ENCODE data around the gene HOGA1.
"Not testable (repeated sequence)": the region's sequence is repeated elsewhere in the genome, so short reads cannot be mapped to it uniquely, and the experiment has no call there.

Gene HOGA1

DNA sequence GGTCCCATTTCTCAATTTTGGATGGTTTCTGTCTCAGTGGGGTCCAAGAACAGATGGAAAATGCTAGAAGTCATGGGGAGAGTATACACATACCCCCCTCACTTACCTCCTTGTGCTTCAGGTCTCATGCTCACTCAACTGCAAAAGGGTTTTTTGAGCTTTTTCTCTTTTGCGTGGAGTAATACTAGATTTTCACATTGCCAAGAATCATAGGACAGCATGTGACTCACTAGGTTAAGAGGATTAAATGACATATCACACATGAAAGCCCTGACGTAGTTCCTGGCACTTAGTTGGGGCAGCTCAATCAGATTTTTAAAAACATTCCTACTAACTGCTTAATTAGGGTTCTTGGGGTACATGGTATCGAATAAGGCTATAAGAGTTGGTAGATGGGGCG, 60.7 kb downstream of the HOGA1 start:
- peaks cover 53% of the 10 kb centered on the region for H3K79me2 ChIP-seq (ENCODE audit: low read length)
- no peaks in the 10 kb centered on the region for H3K9me3 ChIP-seq (ENCODE audit: insufficient read depth, low read length)
- no peak overlapping the region for H3K4me3 ChIP-seq (ENCODE audit: low read length)
- no peaks in the 10 kb centered on the region for H3K27me3 ChIP-seq (ENCODE audit: low read depth, low read length)
- H3K36me3 ChIP-seq (replicated peaks; ENCODE audit: low read depth, low read length), result peaks cover 17% of the 10 kb centered on the region
- TF ChIP-seq, protein P1, sequence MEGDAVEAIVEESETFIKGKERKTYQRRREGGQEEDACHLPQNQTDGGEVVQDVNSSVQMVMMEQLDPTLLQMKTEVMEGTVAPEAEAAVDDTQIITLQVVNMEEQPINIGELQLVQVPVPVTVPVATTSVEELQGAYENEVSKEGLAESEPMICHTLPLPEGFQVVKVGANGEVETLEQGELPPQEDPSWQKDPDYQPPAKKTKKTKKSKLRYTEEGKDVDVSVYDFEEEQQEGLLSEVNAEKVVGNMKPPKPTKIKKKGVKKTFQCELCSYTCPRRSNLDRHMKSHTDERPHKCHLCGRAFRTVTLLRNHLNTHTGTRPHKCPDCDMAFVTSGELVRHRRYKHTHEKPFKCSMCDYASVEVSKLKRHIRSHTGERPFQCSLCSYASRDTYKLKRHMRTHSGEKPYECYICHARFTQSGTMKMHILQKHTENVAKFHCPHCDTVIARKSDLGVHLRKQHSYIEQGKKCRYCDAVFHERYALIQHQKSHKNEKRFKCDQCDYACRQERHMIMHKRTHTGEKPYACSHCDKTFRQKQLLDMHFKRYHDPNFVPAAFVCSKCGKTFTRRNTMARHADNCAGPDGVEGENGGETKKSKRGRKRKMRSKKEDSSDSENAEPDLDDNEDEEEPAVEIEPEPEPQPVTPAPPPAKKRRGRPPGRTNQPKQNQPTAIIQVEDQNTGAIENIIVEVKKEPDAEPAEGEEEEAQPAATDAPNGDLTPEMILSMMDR (IDR thresholded peaks at IDR 0.05; ENCODE audit: low read depth, low read length), result no peak
- no peak for TF ChIP-seq EZH2phosphoT487 (IDR thresholded peaks at IDR 0.05; ENCODE audit: low read depth)
- no peak overlapping the region for H2AFZ ChIP-seq (ENCODE audit: low read depth, low read length)
- peaks cover 7% of the 10 kb centered on the region for H4K20me1 ChIP-seq (ENCODE audit: insufficient read depth, low read length)
- H3K4me2 ChIP-seq (ENCODE audit: low read length), result no peak overlapping the region
- H3K27ac ChIP-seq (ENCODE audit: low read length), result no peak overlapping the region
- H3K4me1 ChIP-seq (ENCODE audit: low read length), result peaks cover 17% of the 10 kb centered on the region
- H3K9ac ChIP-seq (ENCODE audit: low read length), result no peak overlapping the region

DNA sequence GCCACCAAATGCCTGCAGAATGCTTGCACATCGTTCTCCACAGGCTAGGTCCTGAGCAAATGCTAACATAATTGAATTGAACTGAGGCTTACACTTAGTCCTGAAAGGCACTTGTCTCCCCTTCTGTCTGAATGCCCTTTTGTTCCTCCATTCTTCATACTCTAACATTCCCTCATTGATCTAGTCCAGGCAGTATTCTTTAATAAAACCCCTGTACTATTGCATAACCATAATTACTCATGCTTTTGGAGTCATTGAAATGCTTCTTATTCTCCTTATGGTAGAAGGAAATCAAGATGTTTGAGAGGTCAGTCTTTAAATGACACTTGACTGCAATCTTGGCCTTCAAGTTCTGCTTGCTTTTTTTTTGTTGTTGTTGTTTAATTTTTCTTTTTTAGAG, 63.4 kb downstream of the HOGA1 start:
- no peaks in the 10 kb centered on the region; the same call in none of the 2 replicates for H4K20me1 ChIP-seq (ENCODE audit: insufficient read depth, low read length)
- H2AFZ ChIP-seq (ENCODE audit: low read depth, low read length), result no peak overlapping the region
- H3K4me3 ChIP-seq (ENCODE audit: low read length), result no peak overlapping the region
- H3K79me2 ChIP-seq (ENCODE audit: low read length), result peaks cover 38% of the 10 kb centered on the region
- no peaks in the 10 kb centered on the region for H3K9me3 ChIP-seq (ENCODE audit: insufficient read depth, low read length)
- no peak for TF ChIP-seq EZH2phosphoT487 (IDR thresholded peaks at IDR 0.05; ENCODE audit: low read depth)
- TF ChIP-seq, protein P1 (IDR thresholded peaks at IDR 0.05; ENCODE audit: low read depth, low read length), result no peak
- no peak overlapping the region for H3K4me2 ChIP-seq (ENCODE audit: low read length)
- no peaks in the 10 kb centered on the region for H3K27me3 ChIP-seq (ENCODE audit: low read depth, low read length)
- peaks cover 9% of the 10 kb centered on the region for H3K4me1 ChIP-seq (ENCODE audit: low read length)
- H3K9ac ChIP-seq (ENCODE audit: low read length), result no peak overlapping the region
- peaks cover 21% of the 10 kb centered on the region for H3K36me3 ChIP-seq (replicated peaks; ENCODE audit: low read depth, low read length)
- no peak overlapping the region for H3K27ac ChIP-seq (ENCODE audit: low read length)

DNA sequence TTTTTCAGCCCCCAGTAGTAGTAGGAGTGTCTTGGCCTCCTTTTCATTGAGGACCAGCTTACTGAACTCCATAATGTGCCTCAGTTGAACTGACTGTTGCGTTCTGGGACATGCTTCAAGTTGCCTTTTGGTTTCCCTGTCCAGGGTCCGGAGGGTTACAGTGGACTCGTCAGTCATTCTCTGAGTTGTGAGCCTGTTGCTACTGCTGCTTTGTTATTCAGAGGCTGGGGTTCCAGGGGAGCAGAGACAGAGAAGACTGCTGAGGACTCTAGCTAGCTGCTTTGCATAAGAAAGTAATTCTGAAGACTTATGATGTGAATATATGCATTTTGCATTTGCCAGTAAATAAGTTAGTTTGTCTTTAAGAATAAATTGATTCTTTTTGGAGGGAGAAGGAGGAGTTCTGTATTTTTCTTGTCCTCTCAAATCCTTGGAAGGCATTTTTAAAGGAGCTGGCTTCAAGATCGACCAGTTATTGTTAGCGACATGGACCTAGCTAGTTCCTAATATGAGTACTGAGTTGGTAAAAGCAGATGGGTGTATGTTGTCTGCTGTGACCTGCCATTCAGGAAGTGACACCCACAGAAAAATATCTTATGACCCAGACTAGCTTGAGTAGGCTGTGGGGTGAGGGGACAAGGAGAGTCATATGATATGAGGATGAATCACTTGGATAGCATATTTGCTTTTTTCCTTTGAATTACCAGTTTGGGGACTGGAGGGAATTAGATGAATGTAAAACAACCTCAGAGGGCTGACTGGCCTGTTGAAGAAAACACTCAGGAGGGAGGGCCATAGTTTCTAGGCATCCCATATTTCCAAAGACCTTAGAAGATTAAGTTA, 64.6 kb downstream of the HOGA1 start:
- peaks cover 26% of the 10 kb centered on the region for H3K79me2 ChIP-seq (ENCODE audit: low read length)
- peaks cover 9% of the 10 kb centered on the region for H3K4me1 ChIP-seq (ENCODE audit: low read length)
- H3K27me3 ChIP-seq (ENCODE audit: low read depth, low read length), result no peaks in the 10 kb centered on the region
- peak overlapping the region; percentile 20; the same call in 1 of the 2 replicates for H3K4me2 ChIP-seq (ENCODE audit: low read length)
- no peak for TF ChIP-seq EZH2phosphoT487 (IDR thresholded peaks at IDR 0.05; ENCODE audit: low read depth)
- TF ChIP-seq, protein P1 (IDR thresholded peaks at IDR 0.05; ENCODE audit: low read depth, low read length), result no peak
- H3K27ac ChIP-seq (ENCODE audit: low read length), result no peak overlapping the region; the same call in 1 of the 2 replicates
- H3K9me3 ChIP-seq (ENCODE audit: insufficient read depth, low read length), result no peaks in the 10 kb centered on the region
- H3K36me3 ChIP-seq (replicated peaks; ENCODE audit: low read depth, low read length), result peaks cover 15% of the 10 kb centered on the region
- no peak overlapping the region for H3K9ac ChIP-seq (ENCODE audit: low read length)
- no peak overlapping the region for H3K4me3 ChIP-seq (ENCODE audit: low read length)
- H2AFZ ChIP-seq (ENCODE audit: low read depth, low read length), result no peak overlapping the region
- H4K20me1 ChIP-seq (ENCODE audit: insufficient read depth, low read length), result no peaks in the 10 kb centered on the region; the same call in 1 of the 2 replicates

DNA sequence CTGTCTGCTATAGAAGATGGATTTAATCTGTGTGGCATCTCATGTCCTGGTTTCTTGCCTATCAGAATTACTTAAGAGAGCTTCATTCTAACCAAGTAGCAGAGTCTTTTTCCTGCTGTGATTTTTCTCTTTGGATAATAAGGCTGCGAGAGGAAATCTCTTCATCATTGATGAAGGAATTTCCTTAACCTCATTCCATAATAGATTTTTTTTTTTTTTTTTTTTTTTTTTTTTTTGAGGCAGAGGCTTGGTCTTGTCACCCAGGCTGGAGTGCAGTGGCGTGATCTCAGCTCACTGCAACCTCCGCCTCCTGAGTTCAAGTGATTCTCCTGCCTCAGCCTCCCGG, 65.2 kb downstream of the HOGA1 start:
- peaks cover 24% of the 10 kb centered on the region for H3K79me2 ChIP-seq (ENCODE audit: low read length)
- H3K9ac ChIP-seq (ENCODE audit: low read length); H3K4me3 ChIP-seq (ENCODE audit: low read length); H3K9me3 ChIP-seq (ENCODE audit: insufficient read depth, low read length); H3K4me1 ChIP-seq (ENCODE audit: low read length); H3K27ac ChIP-seq (ENCODE audit: low read length); H3K4me2 ChIP-seq (ENCODE audit: low read length); H2AFZ ChIP-seq (ENCODE audit: low read depth, low read length); H3K27me3 ChIP-seq (ENCODE audit: low read depth, low read length); H4K20me1 ChIP-seq (ENCODE audit: insufficient read depth, low read length): not testable (repeated sequence)
- peaks cover 19% of the 10 kb centered on the region for H3K36me3 ChIP-seq (replicated peaks; ENCODE audit: low read depth, low read length)
